Skin of body (tissue), 2 donors: ENCODE data around the gene COL6A6. TPM values are rescaled to one million over a fixed set of nuclear protein-coding genes. Genes with fewer than 3 reads are reported as not detected.

Experiments used
- DNase-seq: peaks from one replicate; lab custom pipeline; 2025; lab: John Stamatoyannopoulos, UW
- total RNA-seq: library from RNA; depleted of rRNA; stranded (reverse); fragments of >200 nt; gene quantifications from one replicate; pipeline ENCODE4 v1.2.3, GENCODE V29; 2014

Gene COL6A6, protein sequence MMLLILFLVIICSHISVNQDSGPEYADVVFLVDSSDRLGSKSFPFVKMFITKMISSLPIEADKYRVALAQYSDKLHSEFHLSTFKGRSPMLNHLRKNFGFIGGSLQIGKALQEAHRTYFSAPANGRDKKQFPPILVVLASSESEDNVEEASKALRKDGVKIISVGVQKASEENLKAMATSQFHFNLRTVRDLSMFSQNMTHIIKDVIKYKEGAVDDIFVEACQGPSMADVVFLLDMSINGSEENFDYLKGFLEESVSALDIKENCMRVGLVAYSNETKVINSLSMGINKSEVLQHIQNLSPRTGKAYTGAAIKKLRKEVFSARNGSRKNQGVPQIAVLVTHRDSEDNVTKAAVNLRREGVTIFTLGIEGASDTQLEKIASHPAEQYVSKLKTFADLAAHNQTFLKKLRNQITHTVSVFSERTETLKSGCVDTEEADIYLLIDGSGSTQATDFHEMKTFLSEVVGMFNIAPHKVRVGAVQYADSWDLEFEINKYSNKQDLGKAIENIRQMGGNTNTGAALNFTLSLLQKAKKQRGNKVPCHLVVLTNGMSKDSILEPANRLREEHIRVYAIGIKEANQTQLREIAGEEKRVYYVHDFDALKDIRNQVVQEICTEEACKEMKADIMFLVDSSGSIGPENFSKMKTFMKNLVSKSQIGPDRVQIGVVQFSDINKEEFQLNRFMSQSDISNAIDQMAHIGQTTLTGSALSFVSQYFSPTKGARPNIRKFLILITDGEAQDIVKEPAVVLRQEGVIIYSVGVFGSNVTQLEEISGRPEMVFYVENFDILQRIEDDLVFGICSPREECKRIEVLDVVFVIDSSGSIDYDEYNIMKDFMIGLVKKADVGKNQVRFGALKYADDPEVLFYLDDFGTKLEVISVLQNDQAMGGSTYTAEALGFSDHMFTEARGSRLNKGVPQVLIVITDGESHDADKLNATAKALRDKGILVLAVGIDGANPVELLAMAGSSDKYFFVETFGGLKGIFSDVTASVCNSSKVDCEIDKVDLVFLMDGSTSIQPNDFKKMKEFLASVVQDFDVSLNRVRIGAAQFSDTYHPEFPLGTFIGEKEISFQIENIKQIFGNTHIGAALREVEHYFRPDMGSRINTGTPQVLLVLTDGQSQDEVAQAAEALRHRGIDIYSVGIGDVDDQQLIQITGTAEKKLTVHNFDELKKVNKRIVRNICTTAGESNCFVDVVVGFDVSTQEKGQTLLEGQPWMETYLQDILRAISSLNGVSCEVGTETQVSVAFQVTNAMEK (N-terminal part only)
- 38.9 TPM for total RNA-seq

DNA sequence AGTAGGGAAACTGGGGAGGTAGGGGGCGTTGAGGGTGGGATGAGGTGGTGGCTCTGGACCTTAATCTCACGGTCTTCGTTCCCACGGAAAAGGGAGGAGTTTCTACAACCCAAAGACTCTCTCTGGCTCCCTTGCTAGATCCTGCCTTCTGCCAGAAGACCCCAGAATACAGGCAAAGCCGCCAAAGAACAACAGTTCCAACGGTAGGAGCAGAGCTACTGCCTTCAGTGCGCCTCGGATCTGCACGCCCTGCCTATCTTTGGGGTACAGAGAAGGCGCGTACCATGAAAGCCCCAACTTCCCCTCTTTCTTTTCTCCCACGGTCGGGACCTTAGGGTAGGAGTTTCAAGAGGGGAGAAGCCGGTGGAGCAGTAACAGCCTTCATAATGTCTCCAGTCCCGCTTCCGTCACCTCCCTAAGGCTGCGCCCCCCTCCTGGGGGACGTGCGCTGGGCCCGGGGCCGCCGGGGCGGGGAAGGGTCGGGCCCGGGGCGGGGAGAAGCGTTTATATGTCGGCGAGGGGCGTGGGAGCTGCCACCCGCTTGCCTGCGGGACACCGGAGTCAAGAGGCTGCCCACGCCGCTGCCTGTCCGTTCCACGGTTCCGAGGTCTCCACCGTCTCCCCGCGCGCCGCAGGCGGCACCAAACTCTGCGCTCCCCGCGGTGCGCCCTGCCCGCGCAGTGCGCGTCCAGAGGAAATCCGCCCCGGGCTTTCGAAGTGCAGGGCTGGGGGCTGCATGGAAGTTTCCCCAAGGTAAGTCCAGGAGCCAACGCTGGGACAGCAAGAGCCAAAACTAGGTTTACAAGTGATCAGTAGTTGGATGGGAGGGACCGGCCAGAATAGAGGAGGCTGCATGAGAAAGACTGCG, at the start of gene COL6A6:
COL6A6 (plus strand) TSS at position 533 of the 868 bp plus-strand sequence. CDS start 43,188 bp downstream, outside the sequence.
- peak; percentile 10 for DNase-seq

DNA sequence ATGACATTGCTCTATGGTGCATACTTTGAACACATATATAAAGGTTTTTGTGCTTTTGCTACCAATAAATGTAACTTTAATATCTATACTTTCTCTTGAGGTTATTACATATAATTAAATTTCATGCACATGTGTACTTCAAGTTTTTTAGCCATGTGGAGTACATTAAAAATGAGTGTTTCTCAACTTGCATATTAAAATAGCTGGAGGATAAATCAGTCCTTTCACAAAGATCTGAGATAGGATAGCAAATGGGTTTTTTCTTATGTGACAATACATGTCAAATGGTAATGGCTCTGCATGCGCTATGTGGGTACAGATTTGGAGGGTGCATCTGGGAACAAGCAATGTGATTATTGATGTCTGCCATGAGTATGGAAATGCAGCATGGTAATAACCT, 48.7 kb upstream of the COL6A6 start:
- DNase-seq = no peak

DNA sequence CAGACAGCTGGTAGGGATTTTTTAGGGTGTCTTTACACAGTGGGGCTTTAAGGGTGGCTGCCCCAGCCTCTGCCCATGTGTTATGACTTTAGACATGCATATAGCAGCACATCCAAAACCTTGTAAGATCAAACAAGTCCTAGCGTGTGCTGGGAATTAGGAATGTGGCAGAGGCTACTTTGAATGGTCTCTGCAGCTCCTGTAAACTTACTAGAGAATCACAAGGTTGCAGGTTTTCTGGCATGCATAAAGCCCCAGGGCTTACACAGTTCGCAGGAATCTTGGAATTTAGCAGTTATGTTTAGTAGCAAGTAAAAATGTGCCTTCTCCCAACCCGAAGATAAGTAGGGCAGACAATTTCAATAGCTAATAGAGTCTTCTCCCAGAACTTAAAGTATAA, 46.9 kb upstream of the COL6A6 start:
- DNase-seq = no peak

DNA sequence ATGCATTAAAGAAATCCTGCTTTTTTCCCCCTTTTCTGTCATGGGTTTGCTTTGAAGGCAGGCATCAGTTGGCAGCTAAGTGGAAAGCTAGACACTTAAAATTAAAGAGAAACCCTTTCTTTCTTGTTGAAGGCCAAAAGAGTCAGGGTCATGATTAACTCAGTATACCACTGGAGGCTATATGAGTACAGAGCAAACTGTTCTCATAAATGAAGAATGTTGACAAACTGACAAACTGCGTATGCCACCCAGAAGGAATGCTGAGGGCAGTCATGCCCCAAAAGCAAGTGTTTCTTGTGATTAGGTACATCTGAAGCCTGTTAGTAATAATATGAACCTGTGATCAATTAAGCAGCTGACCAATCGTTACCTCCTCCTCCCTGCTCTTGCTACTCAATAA, 43.6 kb upstream of the COL6A6 start:
- DNase-seq = no peak

DNA sequence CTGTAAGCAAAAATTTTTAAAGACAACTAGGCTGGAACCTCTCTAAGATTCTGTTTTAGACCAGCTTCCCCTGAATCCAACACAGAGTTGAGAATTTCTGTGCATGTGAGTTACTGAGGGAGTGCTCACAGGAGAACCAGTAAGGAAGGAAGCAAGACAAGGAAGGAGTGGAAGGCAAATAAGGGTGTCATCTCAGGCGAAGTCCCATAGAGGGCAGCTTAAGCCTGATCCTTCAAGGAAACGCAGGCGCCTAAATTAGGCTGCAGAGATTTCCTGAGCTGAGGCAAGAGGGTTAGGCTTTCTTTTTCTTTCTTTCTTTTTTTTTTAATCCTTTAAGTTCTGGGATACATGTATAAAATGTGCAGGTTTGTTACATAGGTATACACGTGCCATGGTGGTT, 36.2 kb upstream of the COL6A6 start:
- peak; percentile 75 for DNase-seq

DNA sequence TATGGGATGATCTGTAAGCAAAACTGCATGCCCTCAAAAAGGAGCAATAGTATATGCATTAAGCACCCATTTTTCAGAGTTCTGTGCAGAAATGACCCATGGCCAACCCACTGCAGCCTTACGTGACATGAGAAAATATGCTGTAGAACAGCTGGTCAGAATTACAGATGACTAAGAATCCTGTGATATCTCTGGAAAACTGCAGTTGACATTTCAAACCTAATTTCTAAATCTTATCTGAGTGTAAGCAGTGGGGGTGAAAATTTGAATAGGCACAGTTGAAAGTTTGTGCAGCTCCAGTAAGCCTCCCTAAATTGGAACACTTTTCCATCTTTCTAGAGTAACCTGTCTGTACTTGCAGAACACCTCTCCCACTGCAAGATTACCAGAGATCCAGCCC, 28.7 kb upstream of the COL6A6 start:
- no peak for DNase-seq

DNA sequence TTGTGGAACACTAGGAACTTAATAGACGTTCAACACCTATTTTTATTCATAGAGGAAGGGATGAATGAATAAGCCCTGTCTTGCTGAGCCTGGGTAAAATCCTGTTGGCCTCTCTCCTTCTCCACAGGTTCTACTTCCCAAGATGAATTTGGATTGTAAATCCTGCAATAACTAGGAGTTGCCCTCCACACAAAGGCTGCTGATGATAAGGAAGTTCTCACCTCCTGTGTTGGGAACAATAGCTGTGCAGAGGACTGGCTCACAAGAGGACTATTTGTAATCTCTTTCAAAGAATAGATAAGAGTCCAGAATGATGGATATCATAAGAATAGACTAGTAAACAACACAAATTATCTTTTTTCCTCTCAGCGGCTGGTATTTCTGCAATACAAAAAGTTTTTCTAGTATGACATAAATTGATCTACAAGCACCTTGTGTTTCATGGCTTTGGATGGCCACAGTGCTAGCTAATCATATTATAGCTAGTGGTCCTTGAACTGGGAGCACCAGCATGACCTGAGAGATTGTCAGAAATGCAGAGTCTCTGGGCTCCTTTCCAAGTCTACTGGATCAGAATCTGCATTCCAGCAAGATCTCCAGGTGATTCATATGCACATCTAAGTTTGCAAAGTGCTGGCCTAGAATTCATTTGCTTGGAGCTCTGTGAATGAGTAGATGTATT, 28.1 kb upstream of the COL6A6 start:
- DNase-seq = no peak

DNA sequence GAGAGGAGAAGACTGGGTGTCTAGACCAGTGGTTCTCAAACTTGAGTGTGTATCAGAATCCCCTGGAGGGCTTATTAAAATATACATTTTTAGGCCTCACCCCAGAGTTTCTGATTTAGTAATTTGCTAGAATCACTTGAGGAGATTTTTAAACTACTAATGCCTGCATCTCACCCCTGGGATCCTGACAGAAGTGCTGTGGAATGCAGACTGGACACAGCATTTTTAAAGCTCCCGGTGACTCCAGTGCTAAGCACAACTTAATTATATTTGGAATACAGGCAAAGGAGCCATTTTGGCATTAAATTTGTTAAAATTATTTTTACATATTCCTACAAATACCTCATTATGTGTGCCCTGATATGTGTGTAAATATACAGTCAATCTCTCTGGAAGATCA, 26.7 kb upstream of the COL6A6 start:
- peak; percentile 51 for DNase-seq

- DNase-seq = no peak
Measured at GRCh38 chr3:130491431-130491830, 25.5 kb upstream of the COL6A6 start.

GRCh38 chr3:130504701-130505100, 12.3 kb upstream of the COL6A6 start:
- DNase-seq = no peak

DNA sequence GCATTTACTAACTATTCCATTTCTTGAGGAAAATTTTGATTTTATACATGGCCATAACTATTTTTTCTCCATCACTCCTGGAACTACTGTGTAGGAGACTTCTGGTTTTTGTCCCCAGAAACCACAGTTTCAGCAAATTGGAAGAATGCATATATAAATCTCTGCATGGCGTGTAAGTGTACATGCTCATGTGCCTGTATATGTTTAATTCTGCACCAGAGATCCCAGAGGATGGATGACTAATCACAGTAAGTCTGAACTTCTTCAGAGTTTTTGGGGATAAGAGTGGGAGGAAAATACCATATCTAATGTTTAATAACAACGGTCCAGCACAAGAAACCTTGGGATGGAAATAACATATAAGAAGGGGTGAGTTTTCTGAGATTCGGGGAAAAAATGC, 10.9 kb upstream of the COL6A6 start:
- DNase-seq = peak; percentile 33

GRCh38 chr3:130507746-130508145, 9.2 kb upstream of the COL6A6 start:
- DNase-seq = peak; percentile 5

DNA sequence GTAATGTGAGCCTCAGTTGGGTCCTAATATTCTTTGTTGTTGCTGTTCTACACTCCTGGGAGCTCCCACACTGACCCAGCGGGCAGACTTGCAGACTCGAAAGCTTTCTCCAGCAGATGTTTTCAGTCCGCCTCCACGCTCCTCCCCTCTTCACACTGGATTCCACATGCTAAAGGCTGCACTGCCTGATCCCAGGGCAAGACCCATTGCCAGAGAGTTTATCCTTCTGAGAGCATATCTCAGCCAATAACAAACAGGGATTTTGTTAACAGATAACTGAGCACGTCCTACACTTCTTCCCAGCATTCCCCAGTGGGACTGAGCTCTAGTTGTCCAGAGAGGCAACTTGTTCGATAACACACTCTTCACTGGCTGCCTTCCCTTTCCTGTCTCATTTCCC, 8.0 kb upstream of the COL6A6 start:
- DNase-seq = peak; percentile 75

- peak; percentile 40 for DNase-seq
Measured at GRCh38 chr3:130514681-130515080, 2.3 kb upstream of the COL6A6 start.

DNA sequence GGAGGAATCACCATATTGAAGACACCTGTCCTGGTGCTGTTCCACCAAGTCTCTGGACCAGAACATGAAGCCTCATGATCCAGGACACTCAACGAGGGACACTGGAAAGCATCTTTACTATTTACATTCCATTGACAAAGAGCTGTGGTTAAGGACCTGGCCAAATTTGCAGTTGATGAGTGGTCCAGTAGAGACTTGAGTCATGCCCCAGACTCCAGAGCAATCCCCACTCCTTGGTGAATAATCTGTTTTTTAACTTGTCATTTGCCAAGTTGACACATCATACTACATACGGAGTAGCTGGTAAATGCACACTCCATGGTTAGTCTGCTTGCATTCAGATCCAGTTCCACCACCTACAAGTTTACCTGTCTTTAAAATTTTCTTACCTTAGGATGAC, 1.2 kb upstream of the COL6A6 start:
- DNase-seq = no peak

GRCh38 chr3:130517602-130518001, 625 bp downstream of the COL6A6 start:
- no peak for DNase-seq

DNA sequence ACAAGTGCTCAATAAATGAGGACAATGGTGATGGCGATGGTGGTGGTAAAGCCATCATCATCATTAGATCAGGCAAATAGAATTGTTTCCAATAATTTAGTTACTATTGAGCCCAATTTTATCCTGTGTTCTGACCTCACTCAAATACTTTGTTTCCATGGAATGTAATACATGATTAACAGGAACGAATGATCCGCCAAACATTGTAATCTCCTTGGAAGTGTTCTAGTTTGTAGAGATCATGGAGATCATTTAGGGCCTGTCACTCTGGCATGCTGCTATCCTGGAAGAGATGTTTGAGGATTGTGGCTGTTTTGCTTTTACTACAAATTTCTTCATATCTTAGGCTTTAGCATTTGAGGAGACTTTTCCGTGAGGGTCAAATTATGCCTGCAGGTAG, 2.8 kb downstream of the COL6A6 start:
- DNase-seq = no peak

DNA sequence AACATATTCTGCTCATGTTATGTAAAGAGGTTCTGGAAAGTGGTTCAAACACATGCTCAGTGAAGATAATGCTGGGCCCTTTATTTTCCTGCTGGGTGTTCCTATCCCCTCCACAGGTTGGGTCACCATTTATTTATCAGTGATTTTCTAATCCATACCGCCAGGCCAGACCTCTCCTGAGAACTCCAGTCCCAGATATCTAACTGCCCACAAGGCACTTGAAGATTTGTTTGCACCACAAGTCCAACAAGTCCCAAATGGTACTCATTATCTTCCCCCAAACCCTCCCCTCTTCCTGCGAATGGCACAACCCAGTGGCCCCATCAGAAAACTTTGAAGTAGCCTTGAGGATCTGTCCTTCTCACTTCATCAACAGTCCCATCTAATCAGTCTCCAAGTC, 5.4 kb downstream of the COL6A6 start:
- no peak for DNase-seq

DNA sequence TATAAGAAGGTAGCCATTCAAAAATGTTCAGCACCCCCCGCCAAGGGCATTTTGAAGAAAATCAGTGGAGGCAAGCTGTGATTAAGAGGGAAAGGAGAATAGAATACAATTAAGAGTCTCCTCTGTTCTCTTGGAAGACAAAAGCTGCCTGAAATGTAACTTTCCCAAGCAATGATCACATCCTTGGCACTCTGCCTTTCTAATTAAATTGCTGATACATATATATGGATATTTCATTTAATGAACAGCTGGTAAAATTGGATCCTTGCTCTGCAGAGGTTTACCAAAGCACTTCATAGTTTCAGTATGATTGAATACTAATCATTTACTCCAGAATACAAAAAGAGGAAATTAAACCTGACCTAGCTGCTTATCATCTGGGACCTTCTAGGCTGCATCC, 10.4 kb downstream of the COL6A6 start:
- DNase-seq = peak; percentile 54

DNA sequence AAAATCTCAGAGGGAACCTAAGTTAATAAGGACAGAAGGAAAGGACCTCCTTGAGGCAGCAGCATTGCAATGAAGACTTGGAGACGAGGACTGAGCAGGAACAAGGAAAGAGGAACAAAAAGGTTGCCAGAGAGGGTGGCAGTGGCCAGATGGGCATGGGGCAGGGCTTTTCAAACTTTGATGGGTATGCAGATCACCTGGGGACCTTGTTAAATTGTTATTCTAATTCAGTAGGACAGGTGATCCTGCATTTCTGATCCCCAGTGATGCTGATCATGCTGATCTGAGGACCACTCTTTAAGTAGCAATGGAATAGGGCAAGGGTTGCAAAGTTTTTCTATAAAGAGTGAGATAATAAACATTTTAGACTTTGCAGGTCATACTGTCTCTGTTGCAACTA, 11.1 kb downstream of the COL6A6 start:
- no peak for DNase-seq
